Measurements from ENCODE around the gene RNF121. TPM values are rescaled to one million over a fixed set of nuclear protein-coding genes. Genes with fewer than 3 reads are reported as not detected.

RNF121 gene
- total RNA-seq, 1 experiment from 2014 or later, result 56.9 TPM

DNA sequence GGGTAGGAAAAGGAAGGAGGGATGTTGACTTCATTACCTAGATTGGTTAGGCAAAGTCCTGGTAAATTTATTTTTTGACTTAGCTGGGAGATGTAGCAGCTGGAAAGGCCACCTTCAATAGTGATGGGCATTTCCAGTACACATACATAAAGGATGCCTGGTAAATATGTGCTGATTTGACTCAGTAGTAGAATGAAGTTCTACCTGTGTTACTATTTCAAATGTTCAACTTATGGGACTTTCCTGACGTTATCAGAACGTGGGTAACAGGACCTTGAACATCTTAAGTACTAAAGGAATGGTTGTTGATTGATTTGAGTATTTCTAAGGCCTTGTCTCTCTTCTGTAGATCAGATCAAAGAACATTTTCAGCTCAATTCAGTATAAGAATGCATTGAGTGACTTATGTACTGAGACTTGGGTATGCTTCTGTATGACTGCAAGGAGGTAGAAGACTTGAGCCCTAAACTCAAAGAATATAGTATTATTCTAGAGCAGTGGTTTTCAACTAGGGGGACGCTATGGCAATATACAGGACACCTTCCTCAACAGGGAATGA, 27.1 kb downstream of the RNF121 start:
- no peak for DNase-seq
- Histone ChIP-seq H3K27me3 (ENCODE audit: insufficient read depth, low read length) (no peaks in the 10 kb centered on the region), H3K27ac (ENCODE audit: insufficient read length, low read depth, low read length) (no peak overlapping the region), H3K56ac (ENCODE audit: insufficient read length, low read depth, low read length) (no peak overlapping the region), H3K79me1 (ENCODE audit: insufficient read depth, low read depth, low read length, poor library complexity, severe bottlenecking) (peaks cover 9% of the 10 kb centered on the region), H2AK5ac (ENCODE audit: insufficient read length, low read length) (no peak overlapping the region), H3K14ac (ENCODE audit: insufficient read depth, low read length) (no peak overlapping the region), H2BK5ac (ENCODE audit: insufficient read length, low read length) (no peak overlapping the region), H2BK20ac (ENCODE audit: low read depth, low read length, poor library complexity, severe bottlenecking) (no peak overlapping the region), H2BK15ac (ENCODE audit: low read depth, low read length) (no peak overlapping the region), H4K5ac (ENCODE audit: insufficient read length, low read depth, low read length) (no peak overlapping the region), H3K4ac (ENCODE audit: low read depth, low read length) (no peak overlapping the region), H2AFZ (ENCODE audit: low read length) (no peak overlapping the region), H3K23ac (ENCODE audit: insufficient read length, low read depth, low read length) (no peak overlapping the region), H2BK12ac (ENCODE audit: insufficient read length, low read depth, low read length) (no peak overlapping the region), H3K9me3 (ENCODE audit: control insufficient read depth, low read depth, low read length) (no peaks in the 10 kb centered on the region), H4K8ac (replicated peaks; ENCODE audit: insufficient read length, low read depth, low read length) (no peak overlapping the region), H3K23me2 (ENCODE audit: insufficient read length, low read depth, low read length, poor library complexity, severe bottlenecking) (no peaks in the 10 kb centered on the region), H3T11ph (ENCODE audit: low read length) (no peak overlapping the region), H3K18ac (ENCODE audit: insufficient read length, low read depth, low read length) (no peak overlapping the region), H4K91ac (ENCODE audit: insufficient read length, low read depth, low read length) (no peak overlapping the region), H3K9ac (ENCODE audit: extremely low read depth, insufficient read length, low read length) (no peak overlapping the region), H2BK120ac (ENCODE audit: low read depth, low read length, poor library complexity, severe bottlenecking) (no peak overlapping the region), H3K4me2 (ENCODE audit: insufficient read depth, insufficient read length, low read length) (no peak overlapping the region), H3K4me1 (ENCODE audit: insufficient read depth, low read length) (no peaks in the 10 kb centered on the region), H4K20me1 (ENCODE audit: control insufficient read depth, insufficient read depth, insufficient read length) (no peaks in the 10 kb centered on the region), H3K79me2 (ENCODE audit: insufficient read depth, low read length) (no peaks in the 10 kb centered on the region; the same call in 1 of the 2 replicates)
- Mint-ChIP-seq H3K27ac (no peak overlapping the region), H3K4me1 (no peaks in the 10 kb centered on the region), H3K4me3 (no peak overlapping the region), H3K27me3 (ENCODE audit: low read depth) (no peaks in the 10 kb centered on the region), H3K9me3 (no peaks in the 10 kb centered on the region), H3K36me3 (ENCODE audit: insufficient read depth in 1 of 3, low read depth in 3 of 3) (peaks cover 6 to 8% (median 6%) of the 10 kb centered on the region in 3 experiments)
- TF ChIP-seq, protein P1, sequence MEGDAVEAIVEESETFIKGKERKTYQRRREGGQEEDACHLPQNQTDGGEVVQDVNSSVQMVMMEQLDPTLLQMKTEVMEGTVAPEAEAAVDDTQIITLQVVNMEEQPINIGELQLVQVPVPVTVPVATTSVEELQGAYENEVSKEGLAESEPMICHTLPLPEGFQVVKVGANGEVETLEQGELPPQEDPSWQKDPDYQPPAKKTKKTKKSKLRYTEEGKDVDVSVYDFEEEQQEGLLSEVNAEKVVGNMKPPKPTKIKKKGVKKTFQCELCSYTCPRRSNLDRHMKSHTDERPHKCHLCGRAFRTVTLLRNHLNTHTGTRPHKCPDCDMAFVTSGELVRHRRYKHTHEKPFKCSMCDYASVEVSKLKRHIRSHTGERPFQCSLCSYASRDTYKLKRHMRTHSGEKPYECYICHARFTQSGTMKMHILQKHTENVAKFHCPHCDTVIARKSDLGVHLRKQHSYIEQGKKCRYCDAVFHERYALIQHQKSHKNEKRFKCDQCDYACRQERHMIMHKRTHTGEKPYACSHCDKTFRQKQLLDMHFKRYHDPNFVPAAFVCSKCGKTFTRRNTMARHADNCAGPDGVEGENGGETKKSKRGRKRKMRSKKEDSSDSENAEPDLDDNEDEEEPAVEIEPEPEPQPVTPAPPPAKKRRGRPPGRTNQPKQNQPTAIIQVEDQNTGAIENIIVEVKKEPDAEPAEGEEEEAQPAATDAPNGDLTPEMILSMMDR (conservative IDR thresholded peaks at IDR 0.05), result no peak
- WGBS (ENCODE audit: extremely low coverage, insufficient read length, low lambda C conversion rate), result no CpG with 5 or more reads among the region's 3 CpGs

Data from H9 (cell line).